MCF 10A (cell line): ENCODE data around the gene SLC24A3. TPM values are rescaled to one million over a fixed set of nuclear protein-coding genes. Genes with fewer than 3 reads are reported as not detected.

ENCODE experiments used
- BruUV-seq: library from RNA; stranded (reverse); fragments of 400-500 nt; replicated peaks from 2 replicates; lab custom pipeline; 2021; lab: Mats Ljungman, UMichigan
- CTCF ChIA-PET: fragments of 300-600 bp; sonication (Branson Sonifier 250); formaldehyde crosslinking; extraction: SDS; loops from one replicate; lab custom pipeline; 2021; ENCODE audit warnings: antibody characterized with exemption, inconsistent platforms; lab: Yijun Ruan, JAX
- POLR2A ChIA-PET: fragments of 300-600, 350-650 bp; sonication (Branson Sonifier 250); formaldehyde crosslinking; extraction: SDS; loops from one replicate; lab custom pipeline; 2020; ENCODE audit warnings: antibody characterized with exemption, inconsistent platforms; lab: Yijun Ruan, JAX
- DNase-seq: peaks from one replicate; pipeline ENCODE4 v3.0.0-alpha.2; 2018; ENCODE audit not compliant: unreplicated experiment
- H3K27ac Mint-ChIP-seq: one replicate; pipeline ENCODE4 v1.8.0; 2022; ENCODE audit warnings: mild to moderate bottlenecking, low read depth, mixed read lengths; ENCODE audit not compliant: unreplicated experiment
- H3K27me3 Mint-ChIP-seq: one replicate; pipeline ENCODE4 v1.8.0; 2022; ENCODE audit warnings: mixed read lengths; ENCODE audit not compliant: insufficient read depth, unreplicated experiment
- H3K36me3 Mint-ChIP-seq: one replicate; pipeline ENCODE4 v1.8.0; 2022; ENCODE audit warnings: mild to moderate bottlenecking, moderate library complexity, mixed read lengths; ENCODE audit not compliant: insufficient read depth, unreplicated experiment
- H3K4me1 Mint-ChIP-seq: one replicate; pipeline ENCODE4 v1.8.0; 2022; ENCODE audit warnings: mixed read lengths; ENCODE audit not compliant: insufficient read depth, unreplicated experiment
- H3K4me3 Mint-ChIP-seq: one replicate; pipeline ENCODE4 v1.8.0; 2022; ENCODE audit warnings: mild to moderate bottlenecking, moderate library complexity, mixed read lengths; ENCODE audit not compliant: unreplicated experiment
- H3K9me3 Mint-ChIP-seq: one replicate; pipeline ENCODE4 v1.8.0; 2022; ENCODE audit warnings: mixed read lengths; ENCODE audit not compliant: unreplicated experiment
- CTCF ChIP-seq: fragments of 200-600 bp; IDR thresholded peaks from one replicate; pipeline ENCODE4 v1.8.0; 2022; ENCODE audit warnings: antibody characterized with exemption, mild to moderate bottlenecking; ENCODE audit not compliant: unreplicated experiment
- intact Hi-C: fragments of 100-400 bp; cut with micrococcal nuclease; formaldehyde crosslinking; loops from 2 replicates; pipeline ENCODE4 v1.14.1; 2022
- total RNA-seq: library from RNA; stranded (reverse); gene quantifications from 2 replicates; pipeline ENCODE4 v1.2.3, GENCODE V29; 2022

The SLC24A3 gene
- total RNA-seq, 1 experiment from 2014 or later: not detected

DNA sequence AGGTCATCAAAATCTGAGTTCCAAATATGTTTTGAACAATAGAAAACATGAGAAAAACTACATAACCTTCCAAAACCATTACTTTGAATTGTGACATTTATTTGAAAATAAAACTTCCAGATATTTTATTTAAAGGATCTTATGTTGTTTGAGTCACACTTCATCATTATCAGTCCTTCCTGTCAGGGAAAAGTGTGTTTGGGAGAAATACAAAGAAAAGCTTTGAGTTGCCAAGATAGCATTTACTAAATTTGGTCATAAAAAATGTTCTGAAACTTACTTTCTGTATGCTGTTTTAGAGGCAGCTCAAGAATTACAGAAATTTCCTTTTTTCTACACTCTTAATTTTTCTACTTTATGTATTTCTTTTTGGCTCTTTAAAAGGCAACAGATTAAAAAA is 337.5 kb downstream of the SLC24A3 start:
- Mint-ChIP-seq H3K27ac (no peak overlapping the region), H3K36me3 (no peaks in the 10 kb centered on the region), H3K4me1 (no peaks in the 10 kb centered on the region), H3K9me3 (peaks cover 8% of the 10 kb centered on the region), H3K4me3 (no peak overlapping the region), H3K27me3 (no peaks in the 10 kb centered on the region)
- intact Hi-C loops: no loop called here
- POLR2A ChIA-PET: no interaction called here
- no peak for TF ChIP-seq CTCF
- no peak for DNase-seq
- CTCF ChIA-PET: interaction anchor here (0.7 kb wide), 1 partner anchor 552 kb away, joined by 3 read pairs; no protein-coding TSS in a partner anchor
- no TSS peak for BruUV-seq

- no peak overlapping the region for H3K4me3 Mint-ChIP-seq
- peaks cover 8% of the 10 kb centered on the region for H3K9me3 Mint-ChIP-seq
- ChIA-PET CTCF (interaction anchor here (0.6 to 1.8 kb wide), 5 partner anchors 110 to 920 kb away, joined by 3 to 5 read pairs (median 3); no protein-coding TSS in a partner anchor), POLR2A (no interaction called here)
- H3K27me3 Mint-ChIP-seq: no peaks in the 10 kb centered on the region
- H3K27ac Mint-ChIP-seq: no peak overlapping the region
- DNase-seq: peak; percentile 29
- intact Hi-C loops: no loop called here
- H3K36me3 Mint-ChIP-seq: no peaks in the 10 kb centered on the region
- no peaks in the 10 kb centered on the region for H3K4me1 Mint-ChIP-seq
- no peak for TF ChIP-seq CTCF
- no TSS peak for BruUV-seq
These were observed 340.1 kb downstream of the SLC24A3 start for GRCh38 chr20:19552221-19553180.

DNA sequence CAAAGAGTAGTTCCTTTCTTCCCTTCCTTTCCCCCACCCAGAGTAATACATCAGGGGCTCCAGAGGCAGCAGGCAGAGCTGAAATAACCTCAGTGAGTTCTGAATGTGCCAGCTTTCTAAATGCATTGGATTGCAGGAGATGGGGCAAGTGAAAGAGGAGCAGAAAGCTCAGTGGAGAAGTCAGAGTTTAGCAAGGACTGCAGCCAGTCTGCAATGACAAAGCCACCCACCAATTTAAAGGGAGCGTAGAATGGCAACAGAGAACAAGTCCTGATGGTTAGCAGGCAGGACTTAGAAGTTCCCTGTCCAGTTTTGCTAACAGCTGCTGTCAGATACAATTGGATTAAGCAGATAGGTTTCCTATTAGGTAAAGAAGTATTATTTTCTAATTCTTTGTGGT is 342.2 kb downstream of the SLC24A3 start:
- peaks cover 4% of the 10 kb centered on the region for H3K27me3 Mint-ChIP-seq
- H3K36me3 Mint-ChIP-seq: no peaks in the 10 kb centered on the region
- TF ChIP-seq CTCF: no peak
- intact Hi-C loops: no loop called here
- no peak overlapping the region for H3K4me3 Mint-ChIP-seq
- no peak overlapping the region for H3K27ac Mint-ChIP-seq
- ChIA-PET POLR2A (no interaction called here), CTCF (no interaction called here)
- no TSS peak for BruUV-seq
- no peak for DNase-seq
- H3K4me1 Mint-ChIP-seq: no peaks in the 10 kb centered on the region
- peaks cover 8% of the 10 kb centered on the region for H3K9me3 Mint-ChIP-seq

- Mint-ChIP-seq H3K27me3 (peaks cover 11% of the 10 kb centered on the region), H3K27ac (no peak overlapping the region), H3K4me1 (no peaks in the 10 kb centered on the region), H3K4me3 (no peak overlapping the region), H3K36me3 (no peaks in the 10 kb centered on the region), H3K9me3 (peaks cover 3% of the 10 kb centered on the region)
- intact Hi-C loops: no loop called here
- no peak for DNase-seq
- TF ChIP-seq CTCF: no peak
- BruUV-seq: no TSS peak
- ChIA-PET CTCF (interaction anchor here (0.7 kb wide), 1 partner anchor 1154 kb away, joined by 6 read pairs; no protein-coding TSS in a partner anchor), POLR2A (no interaction called here)
These were observed 343.3 kb downstream of the SLC24A3 start for GRCh38 chr20:19555726-19556125.
